ENCODE data around the gene THSD4. TPM values are rescaled to one million over a fixed set of nuclear protein-coding genes. Genes with fewer than 3 reads are reported as not detected.

The THSD4 gene
- total RNA-seq, 2 experiments from 2014 or later = not detected

- no peaks in the 10 kb centered on the region for H3K36me3 Mint-ChIP-seq (ENCODE audit: low read depth)
- CTCF ChIA-PET = no interaction called here
Observed at GRCh38 chr15:71657141-71657540, 541.9 kb downstream of the THSD4 start.

GRCh38 chr15:71658036-71658435, 542.8 kb downstream of the THSD4 start:
- no peak for TF ChIP-seq CTCF (IDR thresholded peaks at IDR 0.05)
- no peak for DNase-seq

More at GRCh38 chr15:71657141-71657540, 541.9 kb downstream of the THSD4 start:
- no peak for TF ChIP-seq CTCF (IDR thresholded peaks at IDR 0.05)
- Mint-ChIP-seq H3K4me1 (ENCODE audit: low read depth) (no peaks in the 10 kb centered on the region), H3K27ac (no peak overlapping the region), H3K9me3 (no peaks in the 10 kb centered on the region), H3K4me3 (no peak overlapping the region), H3K27me3 (no peaks in the 10 kb centered on the region)
- DNase-seq (no peak), ATAC-seq (no peak)
- intact Hi-C loops (cut with micrococcal nuclease) = no loop called here
- POLR2A ChIA-PET = no interaction called here

GRCh38 chr15:71658827-71659729, 543.8 kb downstream of the THSD4 start:
- Mint-ChIP-seq H3K27ac (no peak overlapping the region), H3K27me3 (peaks cover 3% of the 10 kb centered on the region), H3K4me3 (no peak overlapping the region), H3K9me3 (no peaks in the 10 kb centered on the region), H3K4me1 (ENCODE audit: low read depth) (no peaks in the 10 kb centered on the region), H3K36me3 (ENCODE audit: low read depth) (no peaks in the 10 kb centered on the region)
- ChIA-PET CTCF (no interaction called here), POLR2A (no interaction called here)
- DNase-seq = no peak
- no peak for TF ChIP-seq CTCF (IDR thresholded peaks at IDR 0.05)
- intact Hi-C loops (cut with micrococcal nuclease) = no loop called here
- ATAC-seq = no peak

More at GRCh38 chr15:71658036-71658435, 542.8 kb downstream of the THSD4 start:
- ChIA-PET CTCF (no interaction called here), POLR2A (no interaction called here)
- Mint-ChIP-seq H3K27me3 (peaks cover 3% of the 10 kb centered on the region), H3K9me3 (no peaks in the 10 kb centered on the region), H3K27ac (no peak overlapping the region), H3K4me1 (ENCODE audit: low read depth) (no peaks in the 10 kb centered on the region), H3K4me3 (no peak overlapping the region), H3K36me3 (ENCODE audit: low read depth) (no peaks in the 10 kb centered on the region)
- intact Hi-C loops (cut with micrococcal nuclease) = no loop called here
- no peak for ATAC-seq

- no peaks in the 10 kb centered on the region for H3K36me3 Mint-ChIP-seq (ENCODE audit: low read depth)
- POLR2A ChIA-PET = no interaction called here
- no peak overlapping the region for H3K4me3 Mint-ChIP-seq
- intact Hi-C loops (cut with micrococcal nuclease) = no loop called here
- CTCF ChIA-PET = no interaction called here
- ATAC-seq = no peak
- TF ChIP-seq CTCF (IDR thresholded peaks at IDR 0.05) = no peak
- H3K4me1 Mint-ChIP-seq (ENCODE audit: low read depth) = no peaks in the 10 kb centered on the region
- DNase-seq = no peak
- no peak overlapping the region for H3K27ac Mint-ChIP-seq
- peaks cover 6% of the 10 kb centered on the region for H3K27me3 Mint-ChIP-seq
- no peaks in the 10 kb centered on the region for H3K9me3 Mint-ChIP-seq
Observed at GRCh38 chr15:71659730-71660067, 544.4 kb downstream of the THSD4 start.

- H3K36me3 Mint-ChIP-seq (ENCODE audit: low read depth) = no peaks in the 10 kb centered on the region
- no peak overlapping the region for H3K4me3 Mint-ChIP-seq
- ChIA-PET POLR2A (no interaction called here), CTCF (no interaction called here)
- no peaks in the 10 kb centered on the region for H3K4me1 Mint-ChIP-seq (ENCODE audit: low read depth)
- peaks cover under 1% of the 10 kb centered on the region for H3K9me3 Mint-ChIP-seq
- intact Hi-C loops (cut with micrococcal nuclease) = no loop called here
- no peak for TF ChIP-seq CTCF (IDR thresholded peaks at IDR 0.05)
- H3K27me3 Mint-ChIP-seq = peaks cover 9% of the 10 kb centered on the region
- ATAC-seq = no peak
- H3K27ac Mint-ChIP-seq = no peak overlapping the region
- no peak for DNase-seq
Observed at GRCh38 chr15:71660501-71660900, 545.2 kb downstream of the THSD4 start.

Data from activated CD8-positive, alpha-beta T cell treated with anti-CD3 and anti-CD28 coated beads for 36 hours (primary cell).